GM23248 (cell line): ENCODE measurements around the gene EHMT1. TPM values are rescaled to one million over a fixed set of nuclear protein-coding genes. Genes with fewer than 3 reads are reported as not detected.

Experiments
- DNase-seq: peaks from one replicate; pipeline ENCODE4 v3.0.0-alpha.2; 2015
- H2AFZ ChIP-seq: fragments of 200-600 bp; sonication (generic); 2 replicates; pipeline ENCODE4 v1.6.1; 2016; ENCODE audit warnings: antibody characterized with exemption
- H3F3A ChIP-seq: fragments of 200-600 bp; sonication (generic); 2 replicates; pipeline ENCODE4 v1.6.1; 2016; ENCODE audit warnings: mild to moderate bottlenecking, antibody characterized with exemption, mixed run types; ENCODE audit not compliant: insufficient read depth
- H3K27ac ChIP-seq: fragments of 200-600 bp; sonication (generic); 2 replicates; pipeline ENCODE4 v1.5.1; 2016; ENCODE audit warnings: mild to moderate bottlenecking
- H3K27me3 ChIP-seq: fragments of 200-600 bp; sonication (generic); replicated peaks from 2 replicates; pipeline ENCODE4 v1.6.1; 2016; ENCODE audit warnings: mild to moderate bottlenecking; ENCODE audit not compliant: insufficient read depth
- H3K36me3 ChIP-seq: fragments of 200-600 bp; sonication (generic); 2 replicates; pipeline ENCODE4 v1.6.1; 2016; ENCODE audit warnings: low read depth, mild to moderate bottlenecking
- H3K4me1 ChIP-seq: fragments of 200-600 bp; sonication (generic); 2 replicates; pipeline ENCODE4 v1.6.1; 2016; ENCODE audit warnings: mild to moderate bottlenecking; ENCODE audit not compliant: insufficient read depth
- H3K4me2 ChIP-seq: fragments of 200-600 bp; sonication (generic); one replicate; pipeline ENCODE4 v1.6.1; 2016; ENCODE audit warnings: mild to moderate bottlenecking; ENCODE audit not compliant: unreplicated experiment
- H3K4me3 ChIP-seq: fragments of 200-600 bp; sonication (generic); 2 replicates; pipeline ENCODE4 v1.5.1; 2016; ENCODE audit warnings: mild to moderate bottlenecking
- H3K79me2 ChIP-seq: fragments of 200-600 bp; sonication (generic); 2 replicates; pipeline ENCODE4 v1.6.1; 2016; ENCODE audit warnings: mild to moderate bottlenecking; ENCODE audit not compliant: insufficient read depth
- H3K9ac ChIP-seq: fragments of 200-600 bp; sonication (generic); 2 replicates; pipeline ENCODE4 v1.6.1; 2016; ENCODE audit warnings: mild to moderate bottlenecking
- H3K9me2 ChIP-seq: fragments of 200-600 bp; sonication (generic); 2 replicates; pipeline ENCODE4 v1.6.1; 2016; ENCODE audit warnings: mixed run types, mild to moderate bottlenecking, moderate library complexity; ENCODE audit not compliant: insufficient read depth
- H3K9me3 ChIP-seq: fragments of 200-600 bp; sonication (generic); one replicate; pipeline ENCODE4 v1.6.1; 2017; ENCODE audit warnings: low read depth
- H4K20me1 ChIP-seq: fragments of 200-600 bp; sonication (generic); 2 replicates; pipeline ENCODE4 v1.6.0; 2016; ENCODE audit not compliant: insufficient read depth
- EZH2 ChIP-seq: fragments of 200-600 bp; sonication (generic); IDR thresholded peaks from 2 replicates; pipeline ENCODE4 v1.6.1; 2018; ENCODE audit warnings: antibody characterized with exemption, mild to moderate bottlenecking; ENCODE audit not compliant: insufficient read depth, poor library complexity, severe bottlenecking
- EZH2phosphoT487 ChIP-seq: fragments of 200-600 bp; sonication (generic); IDR thresholded peaks from 2 replicates; pipeline ENCODE4 v1.6.1; 2018; ENCODE audit warnings: antibody characterized with exemption, moderate library complexity, mild to moderate bottlenecking, low read depth; ENCODE audit not compliant: insufficient read depth
- WGBS, 2 experiments: methylation state at CpG; one replicate each; pipeline ENCODE4 v1.1.6; 2015 to 2017; ENCODE audit warnings: low lambda C conversion rate in 2 of 2, low coverage in 1 of 2; ENCODE audit errors: missing lambda C conversion rate in 2 of 2; 5-methylcytosine and 5-hydroxymethylcytosine counted together
- in situ Hi-C: fragments of 300-500 bp; cut with MboI; formaldehyde crosslinking; loops from 2 replicates; pipeline ENCODE4 v1.15.0; 2020
- polyA plus RNA-seq: library from polyadenylated mRNA; unstranded; fragments of >200 nt; fragmentation: Nextera tagmentation; extraction: Ambion mirVana; gene quantifications from 2 replicates; pipeline ENCODE4 v1.2.1, GENCODE V29; 2016
- total RNA-seq: library from RNA; depleted of rRNA; stranded (reverse); fragments of >200 nt; shearing (Covaris generic); gene quantifications from 2 replicates; pipeline ENCODE4 v1.2.3, GENCODE V29; 2014; rRNA removed

The EHMT1 gene
- total RNA-seq, result 26.8 and 43.6 TPM in 2 replicates
- 31.0 and 33.7 TPM in 2 replicates for polyA plus RNA-seq

DNA sequence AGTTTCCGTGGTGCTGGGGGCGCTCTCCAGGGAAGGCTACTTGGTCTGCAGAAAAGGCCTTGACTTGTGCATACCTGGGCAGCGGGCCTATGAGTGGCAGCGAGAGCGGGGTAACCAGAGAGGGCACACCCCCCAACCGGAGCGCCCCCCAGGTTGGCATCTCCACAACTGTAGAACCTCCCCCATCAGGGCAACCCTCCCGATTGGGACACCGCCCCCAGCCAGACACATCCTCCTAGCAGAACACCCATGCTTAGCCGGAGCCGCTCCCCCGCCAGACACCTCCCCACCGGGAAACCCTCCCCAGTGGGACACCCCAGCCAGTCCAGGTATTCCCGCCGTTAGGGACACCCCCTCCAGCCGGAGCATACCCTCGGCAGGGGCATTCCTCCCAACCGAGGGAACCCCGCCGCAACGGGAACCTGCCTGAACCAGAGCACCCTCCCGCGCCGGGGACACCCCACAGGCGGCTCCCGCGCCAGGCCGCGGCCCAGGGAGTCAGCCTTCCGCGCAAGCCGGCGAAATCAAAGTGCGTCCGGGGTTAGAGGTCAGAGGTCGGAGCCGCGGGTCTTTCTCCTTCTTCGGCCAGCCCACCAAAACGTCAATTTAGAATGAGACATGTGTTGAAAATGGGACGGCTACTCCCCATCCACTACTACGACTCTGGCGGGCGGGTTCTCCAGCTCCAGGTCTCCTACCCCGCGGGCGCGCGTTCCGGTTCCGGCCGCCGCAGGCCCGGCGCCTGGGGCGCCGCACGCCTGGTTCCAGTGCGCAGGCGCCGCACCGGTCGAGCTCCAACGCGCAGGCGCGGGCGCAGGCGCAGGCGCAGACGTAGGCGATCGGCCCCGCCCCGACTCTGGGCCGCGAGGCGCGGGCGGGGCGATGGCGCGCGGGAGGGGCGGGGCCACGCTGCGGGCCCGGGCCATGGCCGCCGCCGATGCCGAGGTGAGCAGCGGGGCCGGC lies at the start of gene EHMT1:
Gene EHMT1 (plus strand): TSS at position 901 of the 963 bp plus-strand sequence. CDS start 24 bp downstream, at position 925.
- H3K4me2 ChIP-seq, result peak within 1 kb of the TSS; percentile 94
- H3K9me2 ChIP-seq, result no peaks in the 10 kb centered on the region
- H2AFZ ChIP-seq, result peak within 1 kb of the TSS; percentile 80
- H3K9ac ChIP-seq, result peak within 1 kb of the TSS; percentile 90
- H3K27me3 ChIP-seq, result no peaks in the 10 kb centered on the region
- H3K4me1 ChIP-seq, result peaks cover 26% of the 10 kb centered on the region
- 1 to 2% methylated on average over 60 to 73 of the region's 94 CpGs for WGBS, 2 experiments
- H3F3A ChIP-seq, result peaks cover 27% of the 10 kb centered on the region
- H3K9me3 ChIP-seq, result no peaks in the 10 kb centered on the region
- peak within 1 kb of the TSS; percentile 97 for H3K4me3 ChIP-seq
- no peaks in the 10 kb centered on the region for H3K36me3 ChIP-seq
- DNase-seq, result peak; percentile 95
- in situ Hi-C loops, result no loop called here
- peaks cover 75% of the 10 kb centered on the region for H3K79me2 ChIP-seq
- no peak for TF ChIP-seq EZH2
- TF ChIP-seq EZH2phosphoT487, result no peak
- H3K27ac ChIP-seq, result peak within 1 kb of the TSS; percentile 86
- H4K20me1 ChIP-seq, result no peaks in the 10 kb centered on the region; the same call in 1 of the 2 replicates

DNA sequence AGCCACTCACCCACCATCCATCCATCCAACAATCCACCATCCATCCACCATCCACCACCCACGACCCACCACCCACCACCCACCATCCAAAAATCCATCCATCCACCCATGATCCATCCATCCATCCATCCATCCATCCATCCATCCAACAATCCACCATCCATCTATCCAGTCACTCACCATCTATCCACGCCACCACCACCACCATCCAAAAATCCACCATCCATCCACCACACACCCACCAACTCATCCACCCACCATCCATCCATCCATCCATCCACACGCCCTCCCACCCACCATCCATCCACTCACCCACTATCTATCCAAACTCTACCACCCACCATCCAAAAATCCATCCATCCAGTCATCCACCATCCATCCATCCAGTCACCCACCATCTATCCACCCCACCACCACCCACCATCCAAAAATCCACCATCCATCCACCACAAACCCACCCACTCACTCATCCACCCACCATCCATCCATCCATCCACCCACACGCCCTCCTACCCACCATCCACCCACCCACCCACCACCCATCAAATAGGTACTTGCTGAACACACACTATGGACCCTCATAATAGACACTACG lies 49.1 kb upstream of the EHMT1 start:
- Histone ChIP-seq H3F3A (no peaks in the 10 kb centered on the region), H3K9ac (no peak overlapping the region), H3K27me3 (no peaks in the 10 kb centered on the region), H2AFZ (no peak overlapping the region), H3K9me3 (no peaks in the 10 kb centered on the region), H3K4me3 (no peak overlapping the region), H3K27ac (no peak overlapping the region), H3K9me2 (no peaks in the 10 kb centered on the region), H3K4me2 (no peak overlapping the region), H3K79me2 (peaks cover 29% of the 10 kb centered on the region), H4K20me1 (no peaks in the 10 kb centered on the region), H3K36me3 (peaks cover 9% of the 10 kb centered on the region), H3K4me1 (no peaks in the 10 kb centered on the region)
- in situ Hi-C loops, result no loop called here
- TF ChIP-seq EZH2phosphoT487 (no peak), EZH2 (no peak)
- DNase-seq, result no peak
- 98 to 100% methylated on average over 3 to 5 of the region's 5 CpGs for WGBS, 2 experiments

DNA sequence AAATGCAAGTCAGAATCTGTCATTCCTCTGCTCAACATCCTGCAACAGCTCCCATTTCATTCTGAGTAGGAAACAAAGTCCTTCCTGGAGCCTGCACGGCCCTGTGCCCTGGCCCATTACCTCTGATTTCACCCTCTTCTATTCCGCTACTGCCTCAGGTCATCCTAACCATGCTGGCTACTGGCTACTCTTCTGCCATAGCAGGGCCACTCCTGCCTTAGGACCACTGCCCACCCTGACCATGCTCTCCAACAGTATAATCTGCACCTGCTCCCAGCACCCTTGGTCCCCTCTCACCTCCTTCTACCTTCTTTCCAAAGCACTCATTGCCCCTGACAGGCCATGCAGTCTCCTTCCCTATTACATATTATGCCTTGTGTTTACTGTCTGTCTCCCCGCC lies 48.2 kb upstream of the EHMT1 start:
- H2AFZ ChIP-seq, result no peak overlapping the region
- no peaks in the 10 kb centered on the region for H3K27me3 ChIP-seq
- H3K4me1 ChIP-seq, result no peaks in the 10 kb centered on the region
- no peaks in the 10 kb centered on the region for H3F3A ChIP-seq
- no peaks in the 10 kb centered on the region for H3K9me2 ChIP-seq
- no peaks in the 10 kb centered on the region for H3K9me3 ChIP-seq
- H3K27ac ChIP-seq, result no peak overlapping the region
- in situ Hi-C loops, result no loop called here
- no peak overlapping the region for H3K4me2 ChIP-seq
- DNase-seq, result no peak
- H3K9ac ChIP-seq, result no peak overlapping the region
- TF ChIP-seq EZH2, result no peak
- no peak for TF ChIP-seq EZH2phosphoT487
- no peak overlapping the region for H3K4me3 ChIP-seq
- no peaks in the 10 kb centered on the region for H4K20me1 ChIP-seq
- peaks cover 9% of the 10 kb centered on the region for H3K36me3 ChIP-seq
- 96% methylated on average over 3 of the region's 3 CpGs for WGBS, 2 experiments
- peaks cover 38% of the 10 kb centered on the region for H3K79me2 ChIP-seq

DNA sequence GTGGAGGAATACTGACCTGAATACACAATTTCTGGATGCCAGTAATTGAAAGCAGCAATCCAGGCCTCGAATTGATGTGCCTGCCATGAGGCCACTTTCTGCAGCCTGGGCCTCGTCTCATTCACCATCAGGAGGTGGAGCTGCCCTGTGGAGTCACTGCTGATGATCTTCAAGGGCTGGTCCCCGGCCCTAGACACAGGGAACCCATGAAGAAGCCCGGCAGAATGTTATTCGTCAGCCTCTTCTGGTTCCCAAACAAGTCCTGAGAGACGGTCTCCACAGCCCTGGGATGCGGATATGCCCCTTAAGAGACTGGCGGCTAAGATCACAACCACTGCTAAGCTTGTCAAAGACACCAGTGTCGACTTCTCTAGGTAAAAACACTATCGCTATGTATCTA lies 44.6 kb upstream of the EHMT1 start:
- Histone ChIP-seq H4K20me1 (no peaks in the 10 kb centered on the region), H3K4me2 (no peak overlapping the region), H3K4me1 (peaks cover 9% of the 10 kb centered on the region), H3K4me3 (no peak overlapping the region), H2AFZ (no peak overlapping the region), H3K27ac (no peak overlapping the region), H3K9me3 (no peaks in the 10 kb centered on the region), H3K27me3 (no peaks in the 10 kb centered on the region), H3K9ac (no peak overlapping the region), H3F3A (0 out of 2 replicates have a peak, but pooled peaks cover 5% of the 10 kb centered on the region), H3K79me2 (peaks cover 65% of the 10 kb centered on the region), H3K36me3 (peaks cover 9% of the 10 kb centered on the region), H3K9me2 (no peaks in the 10 kb centered on the region)
- no peak for DNase-seq
- in situ Hi-C loops, result no loop called here
- TF ChIP-seq EZH2 (no peak), EZH2phosphoT487 (no peak)
- WGBS, 2 experiments, result 83 to 84% methylated on average over 10 of the region's 10 CpGs
